WTC11 (cell line): ENCODE measurements around the gene KATNBL1. TPM values are rescaled to one million over a fixed set of nuclear protein-coding genes. Genes with fewer than 3 reads are reported as not detected.

ENCODE experiments used
- ATAC-seq: fragments of 200-7000 bp; cut with Tn5 transposase; 2 replicates; pipeline ENCODE4 v1.10.0; 2021; ENCODE audit warnings: mild to moderate bottlenecking, moderate library complexity
- CTCF ChIA-PET: fragments of 300-600 bp; sonication (Branson Sonifier 250); formaldehyde crosslinking; loops from one replicate; lab custom pipeline; 2021; ENCODE audit warnings: antibody characterized with exemption; lab: Charles Lee
- POLR2A ChIA-PET: fragments of 350-600 bp; sonication (Branson Sonifier 250); formaldehyde crosslinking; loops from one replicate; lab custom pipeline; 2021; ENCODE audit warnings: antibody characterized with exemption; lab: Charles Lee
- DNase-seq: peaks from one replicate; pipeline ENCODE4 v3.0.0; 2021; ENCODE audit warnings: low spot score
- H3K27ac Mint-ChIP-seq: 2 replicates; pipeline ENCODE4 v1.8.0; 2021; ENCODE audit warnings: mixed read lengths
- H3K27me3 Mint-ChIP-seq: 2 replicates; pipeline ENCODE4 v1.8.0; 2021; ENCODE audit warnings: low read depth, mild to moderate bottlenecking, moderate library complexity, mixed read lengths
- H3K36me3 Mint-ChIP-seq: 2 replicates; pipeline ENCODE4 v1.8.0; 2021; ENCODE audit warnings: mixed read lengths
- H3K4me1 Mint-ChIP-seq: 2 replicates; pipeline ENCODE4 v1.8.0; 2022; ENCODE audit warnings: mixed read lengths
- H3K4me3 Mint-ChIP-seq: 2 replicates; pipeline ENCODE4 v1.8.0; 2021; ENCODE audit warnings: mild to moderate bottlenecking, moderate library complexity, mixed read lengths
- H3K9me3 Mint-ChIP-seq: 2 replicates; pipeline ENCODE4 v1.8.0; 2021; ENCODE audit warnings: mixed read lengths
- ATF3 ChIP-seq: sonication (generic); formaldehyde crosslinking; conservative IDR thresholded peaks from 2 replicates; pipeline ENCODE4 v1.8.1; 2022; ENCODE audit warnings: mild to moderate bottlenecking, missing genetic modification reagents
- E2F1 ChIP-seq: sonication (generic); formaldehyde crosslinking; IDR thresholded peaks from 2 replicates; pipeline ENCODE4 v1.8.0; 2022; ENCODE audit warnings: mild to moderate bottlenecking, missing genetic modification reagents
- E2F4 ChIP-seq: sonication (generic); formaldehyde crosslinking; IDR thresholded peaks from 2 replicates; pipeline ENCODE4 v1.8.1; 2022; ENCODE audit warnings: low read depth, mild to moderate bottlenecking, moderate library complexity, missing genetic modification reagents, borderline replicate concordance
- ETV6 ChIP-seq: sonication (generic); formaldehyde crosslinking; IDR thresholded peaks from 2 replicates; pipeline ENCODE4 v1.8.1; 2022; ENCODE audit warnings: mild to moderate bottlenecking, missing genetic modification reagents
- FOXK1 ChIP-seq: sonication (generic); formaldehyde crosslinking; IDR thresholded peaks from 2 replicates; pipeline ENCODE4 v1.8.0; 2022; ENCODE audit warnings: mild to moderate bottlenecking, moderate library complexity, missing genetic modification reagents
- FOXP4 ChIP-seq: sonication (generic); formaldehyde crosslinking; IDR thresholded peaks from 2 replicates; pipeline ENCODE4 v1.8.0; 2022; ENCODE audit warnings: mild to moderate bottlenecking, missing genetic modification reagents
- GRHL2 ChIP-seq: fragments of 250-450 bp; sonication (Bioruptor Pico); IDR thresholded peaks from 2 replicates; pipeline ENCODE4 v1.8.0; 2022; ENCODE audit warnings: mild to moderate bottlenecking, moderate library complexity; ENCODE audit not compliant: insufficient replicate concordance, severe bottlenecking
- GTF2I ChIP-seq: fragments of 250-450 bp; sonication (Bioruptor Pico); conservative IDR thresholded peaks from 2 replicates; pipeline ENCODE4 v1.4.0; 2021; ENCODE audit warnings: mild to moderate bottlenecking
- IRF1 ChIP-seq: sonication (generic); formaldehyde crosslinking; IDR thresholded peaks from 2 replicates; pipeline ENCODE4 v1.8.0; 2023; ENCODE audit warnings: missing genetic modification reagents
- MXD4 ChIP-seq: fragments of 250-450 bp; sonication (Bioruptor Pico); IDR thresholded peaks from 2 replicates; pipeline ENCODE4 v1.8.0; 2021; ENCODE audit warnings: mild to moderate bottlenecking, moderate library complexity, borderline replicate concordance
- NFATC4 ChIP-seq: fragments of 250-450 bp; sonication (Bioruptor Pico); IDR thresholded peaks from 2 replicates; pipeline ENCODE4 v1.9.0; 2021; ENCODE audit warnings: mild to moderate bottlenecking
- NFE2L1 ChIP-seq: sonication (generic); formaldehyde crosslinking; IDR thresholded peaks from 2 replicates; pipeline ENCODE4 v1.8.1; 2023; ENCODE audit warnings: missing genetic modification reagents
- OVOL2 ChIP-seq: fragments of 250-450 bp; sonication (Bioruptor Pico); IDR thresholded peaks from 2 replicates; pipeline ENCODE4 v1.9.0; 2021; ENCODE audit warnings: mild to moderate bottlenecking, borderline replicate concordance
- PRDM15 ChIP-seq: sonication (generic); formaldehyde crosslinking; IDR thresholded peaks from 2 replicates; pipeline ENCODE4 v1.8.0; 2022; ENCODE audit warnings: missing genetic modification reagents
- SMAD4 ChIP-seq: sonication (generic); formaldehyde crosslinking; IDR thresholded peaks from 2 replicates; pipeline ENCODE4 v1.8.0; 2022; ENCODE audit warnings: mild to moderate bottlenecking, missing genetic modification reagents
- SOX15 ChIP-seq: fragments of 250-450 bp; sonication (Bioruptor Pico); IDR thresholded peaks from 2 replicates; pipeline ENCODE4 v1.9.0; 2021; ENCODE audit warnings: mild to moderate bottlenecking
- ZNF121 ChIP-seq: sonication (generic); formaldehyde crosslinking; IDR thresholded peaks from 2 replicates; pipeline ENCODE4 v1.8.0; 2023; ENCODE audit warnings: missing genetic modification reagents
- ZNF232 ChIP-seq: sonication (generic); formaldehyde crosslinking; IDR thresholded peaks from 2 replicates; pipeline ENCODE4 v1.8.0; 2022; ENCODE audit warnings: mild to moderate bottlenecking, missing genetic modification reagents
- ZNF671 ChIP-seq: fragments of 250-450 bp; sonication (Bioruptor Pico); IDR thresholded peaks from 2 replicates; pipeline ENCODE4 v1.8.0; 2021; ENCODE audit warnings: mild to moderate bottlenecking
- total RNA-seq: library from RNA; stranded (reverse); gene quantifications from 3 replicates; pipeline ENCODE4 v1.2.3, GENCODE V29; 2021

The KATNBL1 gene
- total RNA-seq, 1 experiment from 2014 or later: 45.8 TPM

GRCh38 chr15:34154725-34155204 lies 55.1 kb downstream of the KATNBL1 start:
- ChIA-PET CTCF (interaction anchor here (1.1 kb wide), 1 partner anchor 45 kb away, joined by 3 read pairs; no protein-coding TSS in a partner anchor), POLR2A (no interaction called here)
- H3K9me3 Mint-ChIP-seq: peaks cover 33% of the 10 kb centered on the region
- no peak for ATAC-seq
- peaks cover 2% of the 10 kb centered on the region; the same call in 1 of the 2 replicates for H3K27me3 Mint-ChIP-seq
- peaks cover 8% of the 10 kb centered on the region for H3K4me1 Mint-ChIP-seq
- no peak overlapping the region for H3K4me3 Mint-ChIP-seq
- no peak for DNase-seq
- peaks cover 65% of the 10 kb centered on the region for H3K36me3 Mint-ChIP-seq
- TF ChIP-seq IRF1 (CRISPR knock-in tag) (no peak), SOX15 (CRISPR knock-in tag) (no peak), NFE2L1 (CRISPR knock-in tag) (no peak), ZNF232 (no peak), SMAD4 (CRISPR knock-in tag) (no peak), E2F4 (CRISPR knock-in tag) (no peak), MXD4 (no peak), E2F1 (CRISPR knock-in tag) (no peak), ETV6 (CRISPR knock-in tag) (no peak)
- no peak overlapping the region for H3K27ac Mint-ChIP-seq

GRCh38 chr15:34147371-34148140 lies 62.3 kb downstream of the KATNBL1 start:
- Mint-ChIP-seq H3K9me3 (no peaks in the 10 kb centered on the region), H3K27ac (peak overlapping the region; percentile 11; the same call in 1 of the 2 replicates), H3K36me3 (peaks cover 46% of the 10 kb centered on the region), H3K4me3 (no peak overlapping the region), H3K4me1 (no peaks in the 10 kb centered on the region), H3K27me3 (no peaks in the 10 kb centered on the region)
- ChIA-PET POLR2A (no interaction called here), CTCF (no interaction called here)
- no peak for DNase-seq
- no peak for ATAC-seq
- TF ChIP-seq ZNF121 (CRISPR knock-in tag) (no peak), NFATC4 (CRISPR knock-in tag) (no peak), FOXK1 (no peak), PRDM15 (no peak), OVOL2 (CRISPR knock-in tag) (no peak), IRF1 (CRISPR knock-in tag) (no peak), ATF3 (CRISPR knock-in tag) (no peak), FOXP4 (no peak), ZNF671 (CRISPR knock-in tag) (no peak), GTF2I (CRISPR knock-in tag) (no peak), GRHL2 (CRISPR knock-in tag) (no peak)
- TF ChIP-seq, all 79 proteins: peak for 0
